GM23338 (cell line): ENCODE measurements around the gene ACTR5. TPM values are rescaled to one million over a fixed set of nuclear protein-coding genes. Genes with fewer than 3 reads are reported as not detected.

Source experiments
- ATAC-seq: fragments of 200-7000 bp; cut with Tn5 transposase; 3 replicates; pipeline ENCODE4 v1.9.1; 2020
- DNase-seq: peaks from one replicate; pipeline ENCODE4 v3.0.0-alpha.2; 2015; ENCODE audit warnings: low spot score
- H2AFZ ChIP-seq: fragments of 200-600 bp; sonication (generic); 2 replicates; pipeline ENCODE4 v1.8.0; 2016; ENCODE audit warnings: antibody characterized with exemption, mild to moderate bottlenecking, moderate library complexity
- H3F3A ChIP-seq: fragments of 200-600 bp; sonication (generic); replicated peaks from 2 replicates; pipeline ENCODE4 v1.8.0; 2017; ENCODE audit warnings: antibody characterized with exemption, mixed run types, low read depth
- H3K27ac ChIP-seq: fragments of 200-600 bp; sonication (generic); 2 replicates; pipeline ENCODE4 v1.6.1; 2016; ENCODE audit warnings: low read depth
- H3K27me3 ChIP-seq: fragments of 200-600 bp; sonication (generic); 2 replicates; pipeline ENCODE4 v1.8.0; 2016; ENCODE audit warnings: mild to moderate bottlenecking, mixed run types, moderate library complexity; ENCODE audit not compliant: insufficient read depth
- H3K36me3 ChIP-seq: fragments of 200-600 bp; sonication (generic); 2 replicates; pipeline ENCODE4 v1.8.0; 2016; ENCODE audit warnings: mild to moderate bottlenecking; ENCODE audit not compliant: insufficient read depth
- H3K4me1 ChIP-seq: fragments of 200-600 bp; sonication (generic); 2 replicates; pipeline ENCODE4 v1.8.0; 2016; ENCODE audit warnings: mild to moderate bottlenecking, moderate library complexity; ENCODE audit not compliant: insufficient read depth
- H3K4me2 ChIP-seq: fragments of 200-600 bp; sonication (generic); 2 replicates; pipeline ENCODE4 v1.7.1; 2017; ENCODE audit warnings: mixed run types
- H3K4me3 ChIP-seq: fragments of 200-600 bp; sonication (generic); 2 replicates; pipeline ENCODE4 v1.6.1; 2016; ENCODE audit warnings: mixed run types
- H3K79me2 ChIP-seq: fragments of 200-600 bp; sonication (generic); replicated peaks from 2 replicates; pipeline ENCODE4 v1.8.0; 2017; ENCODE audit warnings: mild to moderate bottlenecking; ENCODE audit not compliant: insufficient read depth
- H3K9me2 ChIP-seq: fragments of 200-600 bp; sonication (generic); 2 replicates; pipeline ENCODE4 v1.8.0; 2017; ENCODE audit not compliant: insufficient read depth
- H4K20me1 ChIP-seq: fragments of 200-600 bp; sonication (generic); replicated peaks from 2 replicates; pipeline ENCODE4 v1.8.0; 2017; ENCODE audit warnings: mild to moderate bottlenecking; ENCODE audit not compliant: insufficient read depth
- H3K27ac Mint-ChIP-seq: 2 replicates; pipeline ENCODE4 v1.8.0; 2020; ENCODE audit warnings: inconsistent platforms, mild to moderate bottlenecking, moderate library complexity, mixed read lengths
- H3K27me3 Mint-ChIP-seq: 3 replicates; pipeline ENCODE4 v1.8.0; 2022; ENCODE audit warnings: low read depth, mild to moderate bottlenecking, moderate library complexity, mixed read lengths, inconsistent platforms; ENCODE audit not compliant: insufficient read depth, poor library complexity
- H3K36me3 Mint-ChIP-seq: 3 replicates; pipeline ENCODE4 v1.8.0; 2021; ENCODE audit warnings: low read depth, mild to moderate bottlenecking, inconsistent platforms, moderate library complexity, mixed read lengths
- H3K4me1 Mint-ChIP-seq: 3 replicates; pipeline ENCODE4 v1.8.0; 2020; ENCODE audit warnings: mild to moderate bottlenecking, inconsistent platforms, mixed read lengths
- H3K4me3 Mint-ChIP-seq: 3 replicates; pipeline ENCODE4 v1.8.0; 2021; ENCODE audit warnings: moderate library complexity, mild to moderate bottlenecking, inconsistent platforms, mixed read lengths
- H3K9me3 Mint-ChIP-seq: 3 replicates; pipeline ENCODE4 v1.8.0; 2020; ENCODE audit warnings: moderate library complexity, mild to moderate bottlenecking, inconsistent platforms, mixed read lengths
- CREB1 ChIP-seq: fragments of 250-450 bp; sonication (Bioruptor Pico); IDR thresholded peaks from 2 replicates; pipeline ENCODE4 v1.5.0; 2020; ENCODE audit warnings: low read depth, mild to moderate bottlenecking, moderate library complexity
- EZH2 ChIP-seq: fragments of 200-600 bp; sonication (generic); IDR thresholded peaks from one replicate; pipeline ENCODE4 v1.8.0; 2017; ENCODE audit warnings: antibody characterized with exemption, mild to moderate bottlenecking, low read depth; ENCODE audit not compliant: unreplicated experiment
- EZH2phosphoT487 ChIP-seq: fragments of 200-600 bp; sonication (generic); IDR thresholded peaks from one replicate; pipeline ENCODE4 v1.8.1; 2018; ENCODE audit warnings: antibody characterized with exemption; ENCODE audit not compliant: unreplicated experiment
- JUNB ChIP-seq: IDR thresholded peaks from one replicate; pipeline ENCODE4 v1.6.1; 2016; ENCODE audit warnings: antibody characterized with exemption; ENCODE audit not compliant: unreplicated experiment
- NANOG ChIP-seq: IDR thresholded peaks from 2 replicates; pipeline ENCODE4 v1.6.1; 2016; ENCODE audit warnings: antibody characterized with exemption, borderline replicate concordance
- POLR2AphosphoS5 ChIP-seq: IDR thresholded peaks from 2 replicates; pipeline ENCODE4 v1.6.1; 2016; ENCODE audit warnings: antibody characterized with exemption, low read depth
- STAT1 ChIP-seq: IDR thresholded peaks from one replicate; pipeline ENCODE4 v1.6.1; 2016; ENCODE audit warnings: antibody characterized with exemption; ENCODE audit not compliant: unreplicated experiment
- ZNF114 ChIP-seq: fragments of 250-450 bp; sonication (Bioruptor Pico); IDR thresholded peaks from 2 replicates; pipeline ENCODE4 v1.5.0; 2020; ENCODE audit warnings: mild to moderate bottlenecking, moderate library complexity
- ZNF331 ChIP-seq: fragments of 250-450 bp; sonication (Bioruptor Pico); IDR thresholded peaks from 2 replicates; pipeline ENCODE4 v1.5.0; 2020; ENCODE audit warnings: low read depth, mild to moderate bottlenecking, moderate library complexity
- polyA plus RNA-seq: library from polyadenylated mRNA; unstranded; fragments of >200 nt; fragmentation: Nextera tagmentation; extraction: Ambion mirVana; gene quantifications from 2 replicates; pipeline ENCODE4 v1.2.1, GENCODE V29; 2016
- total RNA-seq: library from RNA; depleted of rRNA; stranded (reverse); fragments of >200 nt; shearing (Covaris generic); gene quantifications from 2 replicates; pipeline ENCODE4 v1.2.3, GENCODE V29; 2014
- TF ChIP-seq, protein P1 (sequence below): IDR thresholded peaks from one replicate; pipeline ENCODE4 v1.6.1; 2018; ENCODE audit warnings: antibody characterized with exemption; ENCODE audit not compliant: unreplicated experiment
- TF ChIP-seq, protein P2 (sequence below): IDR thresholded peaks from 2 replicates; pipeline ENCODE4 v1.6.1; 2016; ENCODE audit warnings: antibody characterized with exemption
- TF ChIP-seq, protein P3 (sequence below), 2 experiments: fragments of 200-600 bp in 1 of 2; sonication (generic) in 1 of 2; conservative IDR thresholded peaks; 2 replicates each; pipeline versions ENCODE4 v1.5.1 to v1.6.1; 2016 to 2017; ENCODE audit warnings: antibody characterized with exemption in 2 of 2, low read depth in 2 of 2, mild to moderate bottlenecking in 2 of 2, moderate library complexity in 1 of 2
- TF ChIP-seq, protein P4 (sequence below): fragments of 250-450 bp; sonication (Bioruptor Pico); IDR thresholded peaks from 2 replicates; pipeline ENCODE4 v1.5.0; 2020; ENCODE audit warnings: mild to moderate bottlenecking, moderate library complexity

Gene ACTR5
- total and polyA plus RNA-seq, 2 experiments from 2014 or later = 8.4 to 21.8 TPM

DNA sequence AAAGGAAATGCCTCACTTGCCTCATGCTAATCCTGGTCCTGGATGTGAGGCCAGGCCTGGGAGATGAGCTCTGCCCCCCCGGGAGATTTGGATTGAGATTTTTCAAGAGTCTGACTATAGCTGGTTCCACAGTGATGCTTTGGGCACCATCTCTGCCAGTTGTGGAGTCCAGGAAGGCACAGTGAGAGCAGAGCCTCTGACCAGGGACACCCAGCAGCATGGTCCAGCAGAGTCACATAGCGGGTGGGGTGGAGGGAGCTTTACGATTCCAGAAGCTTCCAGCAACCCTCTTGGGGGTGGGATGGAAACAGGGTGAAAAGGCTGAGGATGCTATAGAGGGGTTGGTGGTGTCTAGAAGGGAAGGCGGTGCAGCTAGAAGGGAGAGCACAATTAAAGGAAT lies 15.3 kb upstream of the ACTR5 start:
- H3K9me3 Mint-ChIP-seq = peaks cover 8% of the 10 kb centered on the region
- no peak overlapping the region for H3K27ac Mint-ChIP-seq
- peaks cover 30% of the 10 kb centered on the region for H3K4me1 Mint-ChIP-seq
- Histone ChIP-seq H3K4me2 (no peak overlapping the region), H3K27me3 (peaks cover 71% of the 10 kb centered on the region), H3K27ac (no peak overlapping the region), H3K4me1 (peaks cover 21% of the 10 kb centered on the region; the same call in 1 of the 2 replicates), H4K20me1 (no peaks in the 10 kb centered on the region; the same call in 1 of the 2 replicates), H3K79me2 (no peaks in the 10 kb centered on the region), H3K9me2 (no peaks in the 10 kb centered on the region), H3K4me3 (no peak overlapping the region), H3F3A (peaks cover 4% of the 10 kb centered on the region; the same call in 1 of the 2 replicates), H3K36me3 (no peaks in the 10 kb centered on the region), H2AFZ (no peak overlapping the region)
- H3K36me3 Mint-ChIP-seq = no peaks in the 10 kb centered on the region; the same call in 2 of the 3 replicates
- ATAC-seq (no peak), DNase-seq (no peak)
- H3K4me3 Mint-ChIP-seq = no peak overlapping the region
- TF ChIP-seq, protein P1, sequence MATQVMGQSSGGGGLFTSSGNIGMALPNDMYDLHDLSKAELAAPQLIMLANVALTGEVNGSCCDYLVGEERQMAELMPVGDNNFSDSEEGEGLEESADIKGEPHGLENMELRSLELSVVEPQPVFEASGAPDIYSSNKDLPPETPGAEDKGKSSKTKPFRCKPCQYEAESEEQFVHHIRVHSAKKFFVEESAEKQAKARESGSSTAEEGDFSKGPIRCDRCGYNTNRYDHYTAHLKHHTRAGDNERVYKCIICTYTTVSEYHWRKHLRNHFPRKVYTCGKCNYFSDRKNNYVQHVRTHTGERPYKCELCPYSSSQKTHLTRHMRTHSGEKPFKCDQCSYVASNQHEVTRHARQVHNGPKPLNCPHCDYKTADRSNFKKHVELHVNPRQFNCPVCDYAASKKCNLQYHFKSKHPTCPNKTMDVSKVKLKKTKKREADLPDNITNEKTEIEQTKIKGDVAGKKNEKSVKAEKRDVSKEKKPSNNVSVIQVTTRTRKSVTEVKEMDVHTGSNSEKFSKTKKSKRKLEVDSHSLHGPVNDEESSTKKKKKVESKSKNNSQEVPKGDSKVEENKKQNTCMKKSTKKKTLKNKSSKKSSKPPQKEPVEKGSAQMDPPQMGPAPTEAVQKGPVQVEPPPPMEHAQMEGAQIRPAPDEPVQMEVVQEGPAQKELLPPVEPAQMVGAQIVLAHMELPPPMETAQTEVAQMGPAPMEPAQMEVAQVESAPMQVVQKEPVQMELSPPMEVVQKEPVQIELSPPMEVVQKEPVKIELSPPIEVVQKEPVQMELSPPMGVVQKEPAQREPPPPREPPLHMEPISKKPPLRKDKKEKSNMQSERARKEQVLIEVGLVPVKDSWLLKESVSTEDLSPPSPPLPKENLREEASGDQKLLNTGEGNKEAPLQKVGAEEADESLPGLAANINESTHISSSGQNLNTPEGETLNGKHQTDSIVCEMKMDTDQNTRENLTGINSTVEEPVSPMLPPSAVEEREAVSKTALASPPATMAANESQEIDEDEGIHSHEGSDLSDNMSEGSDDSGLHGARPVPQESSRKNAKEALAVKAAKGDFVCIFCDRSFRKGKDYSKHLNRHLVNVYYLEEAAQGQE = no peak
- TF ChIP-seq EZH2 (no peak), ZNF114 (CRISPR knock-in tag) (no peak), ZNF331 (CRISPR knock-in tag) (no peak), JUNB (no peak), CREB1 (CRISPR knock-in tag) (no peak), EZH2phosphoT487 (no peak), STAT1 (no peak), POLR2AphosphoS5 (no peak), NANOG (no peak)
- TF ChIP-seq, protein P2, sequence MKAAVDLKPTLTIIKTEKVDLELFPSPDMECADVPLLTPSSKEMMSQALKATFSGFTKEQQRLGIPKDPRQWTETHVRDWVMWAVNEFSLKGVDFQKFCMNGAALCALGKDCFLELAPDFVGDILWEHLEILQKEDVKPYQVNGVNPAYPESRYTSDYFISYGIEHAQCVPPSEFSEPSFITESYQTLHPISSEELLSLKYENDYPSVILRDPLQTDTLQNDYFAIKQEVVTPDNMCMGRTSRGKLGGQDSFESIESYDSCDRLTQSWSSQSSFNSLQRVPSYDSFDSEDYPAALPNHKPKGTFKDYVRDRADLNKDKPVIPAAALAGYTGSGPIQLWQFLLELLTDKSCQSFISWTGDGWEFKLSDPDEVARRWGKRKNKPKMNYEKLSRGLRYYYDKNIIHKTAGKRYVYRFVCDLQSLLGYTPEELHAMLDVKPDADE = no peak
- TF ChIP-seq, protein P3, sequence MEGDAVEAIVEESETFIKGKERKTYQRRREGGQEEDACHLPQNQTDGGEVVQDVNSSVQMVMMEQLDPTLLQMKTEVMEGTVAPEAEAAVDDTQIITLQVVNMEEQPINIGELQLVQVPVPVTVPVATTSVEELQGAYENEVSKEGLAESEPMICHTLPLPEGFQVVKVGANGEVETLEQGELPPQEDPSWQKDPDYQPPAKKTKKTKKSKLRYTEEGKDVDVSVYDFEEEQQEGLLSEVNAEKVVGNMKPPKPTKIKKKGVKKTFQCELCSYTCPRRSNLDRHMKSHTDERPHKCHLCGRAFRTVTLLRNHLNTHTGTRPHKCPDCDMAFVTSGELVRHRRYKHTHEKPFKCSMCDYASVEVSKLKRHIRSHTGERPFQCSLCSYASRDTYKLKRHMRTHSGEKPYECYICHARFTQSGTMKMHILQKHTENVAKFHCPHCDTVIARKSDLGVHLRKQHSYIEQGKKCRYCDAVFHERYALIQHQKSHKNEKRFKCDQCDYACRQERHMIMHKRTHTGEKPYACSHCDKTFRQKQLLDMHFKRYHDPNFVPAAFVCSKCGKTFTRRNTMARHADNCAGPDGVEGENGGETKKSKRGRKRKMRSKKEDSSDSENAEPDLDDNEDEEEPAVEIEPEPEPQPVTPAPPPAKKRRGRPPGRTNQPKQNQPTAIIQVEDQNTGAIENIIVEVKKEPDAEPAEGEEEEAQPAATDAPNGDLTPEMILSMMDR (conservative IDR thresholded peaks at IDR 0.05; ENCODE audit: low read depth in 2 of 2) = no peak
- TF ChIP-seq, protein P4, sequence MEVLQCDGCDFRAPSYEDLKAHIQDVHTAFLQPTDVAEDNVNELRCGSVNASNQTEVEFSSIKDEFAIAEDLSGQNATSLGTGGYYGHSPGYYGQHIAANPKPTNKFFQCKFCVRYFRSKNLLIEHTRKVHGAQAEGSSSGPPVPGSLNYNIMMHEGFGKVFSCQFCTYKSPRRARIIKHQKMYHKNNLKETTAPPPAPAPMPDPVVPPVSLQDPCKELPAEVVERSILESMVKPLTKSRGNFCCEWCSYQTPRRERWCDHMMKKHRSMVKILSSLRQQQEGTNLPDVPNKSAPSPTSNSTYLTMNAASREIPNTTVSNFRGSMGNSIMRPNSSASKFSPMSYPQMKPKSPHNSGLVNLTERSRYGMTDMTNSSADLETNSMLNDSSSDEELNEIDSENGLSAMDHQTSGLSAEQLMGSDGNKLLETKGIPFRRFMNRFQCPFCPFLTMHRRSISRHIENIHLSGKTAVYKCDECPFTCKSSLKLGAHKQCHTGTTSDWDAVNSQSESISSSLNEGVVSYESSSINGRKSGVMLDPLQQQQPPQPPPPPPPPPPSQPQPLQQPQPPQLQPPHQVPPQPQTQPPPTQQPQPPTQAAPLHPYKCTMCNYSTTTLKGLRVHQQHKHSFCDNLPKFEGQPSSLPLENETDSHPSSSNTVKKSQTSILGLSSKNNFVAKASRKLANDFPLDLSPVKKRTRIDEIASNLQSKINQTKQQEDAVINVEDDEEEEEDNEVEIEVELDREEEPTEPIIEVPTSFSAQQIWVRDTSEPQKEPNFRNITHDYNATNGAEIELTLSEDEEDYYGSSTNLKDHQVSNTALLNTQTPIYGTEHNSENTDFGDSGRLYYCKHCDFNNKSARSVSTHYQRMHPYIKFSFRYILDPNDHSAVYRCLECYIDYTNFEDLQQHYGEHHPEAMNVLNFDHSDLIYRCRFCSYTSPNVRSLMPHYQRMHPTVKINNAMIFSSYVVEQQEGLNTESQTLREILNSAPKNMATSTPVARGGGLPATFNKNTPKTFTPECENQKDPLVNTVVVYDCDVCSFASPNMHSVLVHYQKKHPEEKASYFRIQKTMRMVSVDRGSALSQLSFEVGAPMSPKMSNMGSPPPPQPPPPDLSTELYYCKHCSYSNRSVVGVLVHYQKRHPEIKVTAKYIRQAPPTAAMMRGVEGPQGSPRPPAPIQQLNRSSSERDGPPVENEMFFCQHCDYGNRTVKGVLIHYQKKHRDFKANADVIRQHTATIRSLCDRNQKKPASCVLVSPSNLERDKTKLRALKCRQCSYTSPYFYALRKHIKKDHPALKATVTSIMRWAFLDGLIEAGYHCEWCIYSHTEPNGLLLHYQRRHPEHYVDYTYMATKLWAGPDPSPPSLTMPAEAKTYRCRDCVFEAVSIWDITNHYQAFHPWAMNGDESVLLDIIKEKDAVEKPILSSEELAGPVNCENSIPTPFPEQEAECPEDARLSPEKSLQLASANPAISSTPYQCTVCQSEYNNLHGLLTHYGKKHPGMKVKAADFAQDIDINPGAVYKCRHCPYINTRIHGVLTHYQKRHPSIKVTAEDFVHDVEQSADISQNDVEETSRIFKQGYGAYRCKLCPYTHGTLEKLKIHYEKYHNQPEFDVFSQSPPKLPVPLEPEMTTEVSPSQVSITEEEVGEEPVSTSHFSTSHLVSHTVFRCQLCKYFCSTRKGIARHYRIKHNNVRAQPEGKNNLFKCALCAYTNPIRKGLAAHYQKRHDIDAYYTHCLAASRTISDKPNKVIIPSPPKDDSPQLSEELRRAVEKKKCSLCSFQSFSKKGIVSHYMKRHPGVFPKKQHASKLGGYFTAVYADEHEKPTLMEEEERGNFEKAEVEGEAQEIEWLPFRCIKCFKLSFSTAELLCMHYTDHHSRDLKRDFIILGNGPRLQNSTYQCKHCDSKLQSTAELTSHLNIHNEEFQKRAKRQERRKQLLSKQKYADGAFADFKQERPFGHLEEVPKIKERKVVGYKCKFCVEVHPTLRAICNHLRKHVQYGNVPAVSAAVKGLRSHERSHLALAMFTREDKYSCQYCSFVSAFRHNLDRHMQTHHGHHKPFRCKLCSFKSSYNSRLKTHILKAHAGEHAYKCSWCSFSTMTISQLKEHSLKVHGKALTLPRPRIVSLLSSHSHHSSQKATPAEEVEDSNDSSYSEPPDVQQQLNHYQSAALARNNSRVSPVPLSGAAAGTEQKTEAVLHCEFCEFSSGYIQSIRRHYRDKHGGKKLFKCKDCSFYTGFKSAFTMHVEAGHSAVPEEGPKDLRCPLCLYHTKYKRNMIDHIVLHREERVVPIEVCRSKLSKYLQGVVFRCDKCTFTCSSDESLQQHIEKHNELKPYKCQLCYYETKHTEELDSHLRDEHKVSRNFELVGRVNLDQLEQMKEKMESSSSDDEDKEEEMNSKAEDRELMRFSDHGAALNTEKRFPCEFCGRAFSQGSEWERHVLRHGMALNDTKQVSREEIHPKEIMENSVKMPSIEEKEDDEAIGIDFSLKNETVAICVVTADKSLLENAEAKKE (CRISPR knock-in tag) = no peak
- H3K27me3 Mint-ChIP-seq = peaks cover 62% of the 10 kb centered on the region
